ENCODE data around the gene PAK5. TPM values are rescaled to one million over a fixed set of nuclear protein-coding genes. Genes with fewer than 3 reads are reported as not detected.

The PAK5 gene
- polyA plus RNA-seq, 3 donors, result 0.32 to 0.45 (median 0.42) TPM

GRCh38 chr20:9800421-9800820 lies 38.5 kb downstream of the PAK5 start:
- DNase-seq (ENCODE audit: extremely low read depth in 1 of 11, low read depth in 9 of 11, low spot score in 4 of 11), result no peak

GRCh38 chr20:9794831-9795230 lies 44.0 kb downstream of the PAK5 start:
- DNase-seq (ENCODE audit: extremely low read depth in 1 of 11, low read depth in 9 of 11, low spot score in 4 of 11), result no peak

- DNase-seq (ENCODE audit: extremely low read depth in 1 of 11, low read depth in 9 of 11, low spot score in 4 of 11), result no peak
Observed at GRCh38 chr20:9792674-9793073, 46.2 kb downstream of the PAK5 start.

GRCh38 chr20:9789131-9789530 lies 49.7 kb downstream of the PAK5 start:
- DNase-seq (ENCODE audit: extremely low read depth in 1 of 11, low read depth in 9 of 11, low spot score in 4 of 11), result no peak

- DNase-seq (ENCODE audit: extremely low read depth in 1 of 11, low read depth in 9 of 11, low spot score in 4 of 11), result no peak
Observed at GRCh38 chr20:9775176-9775575, 63.7 kb downstream of the PAK5 start.

GRCh38 chr20:9769954-9770353 lies 68.9 kb downstream of the PAK5 start:
- DNase-seq (ENCODE audit: extremely low read depth in 1 of 11, low read depth in 9 of 11, low spot score in 4 of 11), result no peak

GRCh38 chr20:9761476-9761875 lies 77.4 kb downstream of the PAK5 start:
- DNase-seq (ENCODE audit: extremely low read depth in 1 of 11, low read depth in 9 of 11, low spot score in 4 of 11), result no peak

GRCh38 chr20:9759392-9759791 lies 79.5 kb downstream of the PAK5 start:
- no peak for DNase-seq (ENCODE audit: extremely low read depth in 1 of 11, low read depth in 9 of 11, low spot score in 4 of 11)

- DNase-seq (ENCODE audit: extremely low read depth in 1 of 11, low read depth in 9 of 11, low spot score in 4 of 11), result no peak
Observed at GRCh38 chr20:9758752-9759151, 80.1 kb downstream of the PAK5 start.

- no peak for DNase-seq (ENCODE audit: extremely low read depth in 1 of 11, low read depth in 9 of 11, low spot score in 4 of 11)
Observed at GRCh38 chr20:9756660-9757059, 82.2 kb downstream of the PAK5 start.

- no peak for DNase-seq (ENCODE audit: extremely low read depth in 1 of 11, low read depth in 9 of 11, low spot score in 4 of 11)
Observed at GRCh38 chr20:9755301-9755700, 83.6 kb downstream of the PAK5 start.

GRCh38 chr20:9744551-9744950 lies 94.3 kb downstream of the PAK5 start:
- DNase-seq (ENCODE audit: extremely low read depth in 1 of 11, low read depth in 9 of 11, low spot score in 4 of 11), result no peak

GRCh38 chr20:9743871-9744270 lies 95.0 kb downstream of the PAK5 start:
- DNase-seq (ENCODE audit: extremely low read depth in 1 of 11, low read depth in 9 of 11, low spot score in 4 of 11), result no peak

- DNase-seq (ENCODE audit: extremely low read depth in 1 of 11, low read depth in 9 of 11, low spot score in 4 of 11), result no peak
Observed at GRCh38 chr20:9742821-9743220, 96.1 kb downstream of the PAK5 start.

GRCh38 chr20:9741996-9742395 lies 96.9 kb downstream of the PAK5 start:
- DNase-seq (ENCODE audit: extremely low read depth in 1 of 11, low read depth in 9 of 11, low spot score in 4 of 11), result no peak

- no peak for DNase-seq (ENCODE audit: extremely low read depth in 1 of 11, low read depth in 9 of 11, low spot score in 4 of 11)
Observed at GRCh38 chr20:9740486-9740885, 98.4 kb downstream of the PAK5 start.

GRCh38 chr20:9739991-9740390 lies 98.9 kb downstream of the PAK5 start:
- DNase-seq (ENCODE audit: extremely low read depth in 1 of 11, low read depth in 9 of 11, low spot score in 4 of 11), result no peak

- DNase-seq (ENCODE audit: extremely low read depth in 1 of 11, low read depth in 9 of 11, low spot score in 4 of 11), result no peak
Observed at GRCh38 chr20:9736373-9736772, 102.5 kb downstream of the PAK5 start.

- DNase-seq (ENCODE audit: extremely low read depth in 1 of 11, low read depth in 9 of 11, low spot score in 4 of 11), result no peak
Observed at GRCh38 chr20:9723501-9724202, 115.2 kb downstream of the PAK5 start.

GRCh38 chr20:9711872-9712271 lies 127.0 kb downstream of the PAK5 start:
- no peak for DNase-seq (ENCODE audit: extremely low read depth in 1 of 11, low read depth in 9 of 11, low spot score in 4 of 11)

GRCh38 chr20:9710685-9711084 lies 128.2 kb downstream of the PAK5 start:
- no peak for DNase-seq (ENCODE audit: extremely low read depth in 1 of 11, low read depth in 9 of 11, low spot score in 4 of 11)
